Neural cell (in vitro differentiated cells): ENCODE data around the gene ASIP.
A peak's percentile ranks its signal among the peaks of the same experiment; 100 is the strongest.

Experiments used
- EP300 ChIP-seq: fragments of 450-650 bp; conservative IDR thresholded peaks from 2 replicates; pipeline ENCODE4 v1.6.1; 2014; ENCODE audit warnings: antibody characterized with exemption, mild to moderate bottlenecking, moderate library complexity; ENCODE audit not compliant: poor library complexity, severe bottlenecking
- EZH2 ChIP-seq: fragments of 200-600, 300-800 bp; shearing (Covaris generic), sonication (generic); IDR thresholded peaks from 2 replicates; pipeline ENCODE4 v1.6.1; 2014; ENCODE audit warnings: antibody characterized with exemption, low read length, borderline replicate concordance, mild to moderate bottlenecking; ENCODE audit not compliant: insufficient read depth, poor library complexity, severe bottlenecking
- MXI1 ChIP-seq: fragments of 450-650 bp; conservative IDR thresholded peaks from 2 replicates; pipeline ENCODE4 v1.6.1; 2014; ENCODE audit warnings: antibody characterized with exemption, mild to moderate bottlenecking; ENCODE audit not compliant: poor library complexity, severe bottlenecking
- POLR2AphosphoS5 ChIP-seq: IDR thresholded peaks from 2 replicates; pipeline ENCODE4 v1.6.1; 2012
- TF ChIP-seq, protein P1 (sequence below): fragments of 450-650 bp; IDR thresholded peaks from 2 replicates; pipeline ENCODE4 v1.5.1; 2014; ENCODE audit warnings: antibody characterized with exemption, mild to moderate bottlenecking, moderate library complexity; ENCODE audit not compliant: poor library complexity, severe bottlenecking
- TF ChIP-seq, protein P2 (sequence below): IDR thresholded peaks from 2 replicates; pipeline ENCODE4 v1.6.1; 2012; ENCODE audit warnings: borderline replicate concordance

DNA sequence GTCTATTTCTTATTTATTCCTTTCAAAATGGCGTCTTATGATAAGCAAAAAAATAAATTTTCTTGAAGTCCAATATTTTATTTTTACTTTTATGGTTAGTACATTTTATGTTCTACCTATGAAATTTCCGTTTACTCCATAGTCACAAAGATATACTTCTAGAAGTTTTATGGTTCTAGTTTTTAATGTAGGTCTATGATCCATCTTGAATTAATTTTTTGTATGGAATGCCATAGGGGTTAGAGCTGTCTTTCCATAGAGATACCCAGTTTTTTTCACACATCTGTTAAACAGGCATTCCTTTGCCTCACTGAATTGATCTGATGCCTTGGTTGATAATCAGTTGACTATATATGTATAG lies 24.9 kb upstream of the ASIP start:
- TF ChIP-seq MXI1, result peak; percentile 6
- TF ChIP-seq, protein P1, sequence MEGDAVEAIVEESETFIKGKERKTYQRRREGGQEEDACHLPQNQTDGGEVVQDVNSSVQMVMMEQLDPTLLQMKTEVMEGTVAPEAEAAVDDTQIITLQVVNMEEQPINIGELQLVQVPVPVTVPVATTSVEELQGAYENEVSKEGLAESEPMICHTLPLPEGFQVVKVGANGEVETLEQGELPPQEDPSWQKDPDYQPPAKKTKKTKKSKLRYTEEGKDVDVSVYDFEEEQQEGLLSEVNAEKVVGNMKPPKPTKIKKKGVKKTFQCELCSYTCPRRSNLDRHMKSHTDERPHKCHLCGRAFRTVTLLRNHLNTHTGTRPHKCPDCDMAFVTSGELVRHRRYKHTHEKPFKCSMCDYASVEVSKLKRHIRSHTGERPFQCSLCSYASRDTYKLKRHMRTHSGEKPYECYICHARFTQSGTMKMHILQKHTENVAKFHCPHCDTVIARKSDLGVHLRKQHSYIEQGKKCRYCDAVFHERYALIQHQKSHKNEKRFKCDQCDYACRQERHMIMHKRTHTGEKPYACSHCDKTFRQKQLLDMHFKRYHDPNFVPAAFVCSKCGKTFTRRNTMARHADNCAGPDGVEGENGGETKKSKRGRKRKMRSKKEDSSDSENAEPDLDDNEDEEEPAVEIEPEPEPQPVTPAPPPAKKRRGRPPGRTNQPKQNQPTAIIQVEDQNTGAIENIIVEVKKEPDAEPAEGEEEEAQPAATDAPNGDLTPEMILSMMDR, result no peak
- TF ChIP-seq EP300, result no peak
- no peak for TF ChIP-seq POLR2AphosphoS5
- TF ChIP-seq EZH2, result no peak
- TF ChIP-seq, protein P2, sequence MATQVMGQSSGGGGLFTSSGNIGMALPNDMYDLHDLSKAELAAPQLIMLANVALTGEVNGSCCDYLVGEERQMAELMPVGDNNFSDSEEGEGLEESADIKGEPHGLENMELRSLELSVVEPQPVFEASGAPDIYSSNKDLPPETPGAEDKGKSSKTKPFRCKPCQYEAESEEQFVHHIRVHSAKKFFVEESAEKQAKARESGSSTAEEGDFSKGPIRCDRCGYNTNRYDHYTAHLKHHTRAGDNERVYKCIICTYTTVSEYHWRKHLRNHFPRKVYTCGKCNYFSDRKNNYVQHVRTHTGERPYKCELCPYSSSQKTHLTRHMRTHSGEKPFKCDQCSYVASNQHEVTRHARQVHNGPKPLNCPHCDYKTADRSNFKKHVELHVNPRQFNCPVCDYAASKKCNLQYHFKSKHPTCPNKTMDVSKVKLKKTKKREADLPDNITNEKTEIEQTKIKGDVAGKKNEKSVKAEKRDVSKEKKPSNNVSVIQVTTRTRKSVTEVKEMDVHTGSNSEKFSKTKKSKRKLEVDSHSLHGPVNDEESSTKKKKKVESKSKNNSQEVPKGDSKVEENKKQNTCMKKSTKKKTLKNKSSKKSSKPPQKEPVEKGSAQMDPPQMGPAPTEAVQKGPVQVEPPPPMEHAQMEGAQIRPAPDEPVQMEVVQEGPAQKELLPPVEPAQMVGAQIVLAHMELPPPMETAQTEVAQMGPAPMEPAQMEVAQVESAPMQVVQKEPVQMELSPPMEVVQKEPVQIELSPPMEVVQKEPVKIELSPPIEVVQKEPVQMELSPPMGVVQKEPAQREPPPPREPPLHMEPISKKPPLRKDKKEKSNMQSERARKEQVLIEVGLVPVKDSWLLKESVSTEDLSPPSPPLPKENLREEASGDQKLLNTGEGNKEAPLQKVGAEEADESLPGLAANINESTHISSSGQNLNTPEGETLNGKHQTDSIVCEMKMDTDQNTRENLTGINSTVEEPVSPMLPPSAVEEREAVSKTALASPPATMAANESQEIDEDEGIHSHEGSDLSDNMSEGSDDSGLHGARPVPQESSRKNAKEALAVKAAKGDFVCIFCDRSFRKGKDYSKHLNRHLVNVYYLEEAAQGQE, result no peak
